Stimulated activated naive CD4-positive, alpha-beta T cell (primary cell): ENCODE data around the gene TSSC4.

Source experiments
- DNase-seq, 6 experiments: peaks; one replicate each; lab custom pipeline; 2025; lab: John Stamatoyannopoulos, UW

Gene TSSC4

DNA sequence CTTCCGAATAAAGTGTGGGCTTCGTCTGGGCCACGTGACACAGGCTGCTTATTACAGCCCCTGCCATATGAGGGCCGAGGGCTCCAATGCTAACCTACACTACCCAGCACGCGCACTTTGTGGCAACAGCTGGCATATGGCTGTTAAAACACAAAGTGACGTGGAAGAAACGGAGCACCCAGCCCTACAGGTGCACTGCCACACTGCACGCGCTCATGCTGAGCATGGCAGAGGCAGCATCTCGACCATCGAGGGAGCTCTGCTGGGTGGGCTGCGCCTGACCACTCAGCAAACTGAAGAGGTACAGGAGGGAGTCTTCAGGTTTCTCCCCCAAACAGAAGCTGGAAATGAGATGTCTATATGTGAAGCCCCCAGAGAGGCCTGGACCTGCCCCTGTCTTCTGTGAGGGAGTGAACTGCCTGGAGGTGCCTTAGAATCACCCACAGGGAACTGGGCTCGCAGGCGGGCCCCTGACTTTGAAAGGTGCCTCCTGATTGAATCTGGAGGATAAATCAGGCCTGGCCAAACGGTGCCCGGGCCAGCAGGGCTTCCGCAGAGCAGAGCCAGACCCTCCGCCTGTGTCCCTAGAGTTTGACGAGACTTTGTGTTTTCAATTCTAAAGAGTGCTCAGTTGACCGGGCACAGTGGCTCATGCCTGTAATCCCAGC is 18.3 kb downstream of the TSSC4 start:
- DNase-seq: no peak

GRCh38 chr11:2419638-2420501 is 19.3 kb downstream of the TSSC4 start:
- peak in 5 of 6 experiments; percentile 21 to 54 (median 48) for DNase-seq

GRCh38 chr11:2420502-2421225 is 20.1 kb downstream of the TSSC4 start:
- DNase-seq: peak; percentile 37 to 75 (median 62)

DNA sequence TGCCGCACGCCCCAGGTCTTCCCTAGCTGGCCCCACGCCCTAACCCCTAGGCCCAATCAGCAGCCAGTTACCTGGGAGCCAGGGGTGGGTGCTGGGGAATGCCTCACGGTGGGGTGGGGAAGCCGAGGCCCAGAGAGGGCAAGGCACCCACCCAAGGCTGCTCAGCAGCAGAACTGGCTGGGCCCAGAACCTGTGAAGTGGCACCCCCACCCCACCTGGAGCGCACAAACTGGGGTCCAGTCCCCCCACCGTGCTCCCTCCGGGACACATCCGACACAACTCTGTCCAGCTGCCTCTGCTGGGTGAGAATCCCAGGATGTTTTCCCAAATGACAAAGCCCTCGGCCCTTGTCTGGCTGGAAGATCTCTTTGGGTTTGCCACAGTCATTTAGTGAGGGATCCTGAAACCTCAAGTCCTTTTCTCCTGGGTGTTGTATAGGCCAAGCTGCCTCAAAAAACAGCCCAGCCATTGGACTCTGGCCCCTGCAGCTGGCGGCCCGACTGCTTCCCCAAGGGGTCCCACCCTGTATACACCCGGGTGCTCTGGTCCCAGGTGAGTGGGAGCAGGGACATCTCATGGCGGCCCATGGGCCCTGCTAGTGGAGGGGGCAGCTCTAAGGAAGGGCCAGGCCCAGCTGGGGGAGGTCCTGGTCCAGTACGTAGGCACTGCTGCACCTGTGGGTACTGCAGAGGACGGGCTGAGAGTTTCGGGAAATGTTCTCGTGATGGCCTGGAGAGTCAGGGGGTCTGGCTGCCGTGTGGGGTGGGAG is 20.9 kb downstream of the TSSC4 start:
- no peak for DNase-seq

- DNase-seq: no peak
These were observed 21.4 kb downstream of the TSSC4 start for GRCh38 chr11:2421996-2422395.

DNA sequence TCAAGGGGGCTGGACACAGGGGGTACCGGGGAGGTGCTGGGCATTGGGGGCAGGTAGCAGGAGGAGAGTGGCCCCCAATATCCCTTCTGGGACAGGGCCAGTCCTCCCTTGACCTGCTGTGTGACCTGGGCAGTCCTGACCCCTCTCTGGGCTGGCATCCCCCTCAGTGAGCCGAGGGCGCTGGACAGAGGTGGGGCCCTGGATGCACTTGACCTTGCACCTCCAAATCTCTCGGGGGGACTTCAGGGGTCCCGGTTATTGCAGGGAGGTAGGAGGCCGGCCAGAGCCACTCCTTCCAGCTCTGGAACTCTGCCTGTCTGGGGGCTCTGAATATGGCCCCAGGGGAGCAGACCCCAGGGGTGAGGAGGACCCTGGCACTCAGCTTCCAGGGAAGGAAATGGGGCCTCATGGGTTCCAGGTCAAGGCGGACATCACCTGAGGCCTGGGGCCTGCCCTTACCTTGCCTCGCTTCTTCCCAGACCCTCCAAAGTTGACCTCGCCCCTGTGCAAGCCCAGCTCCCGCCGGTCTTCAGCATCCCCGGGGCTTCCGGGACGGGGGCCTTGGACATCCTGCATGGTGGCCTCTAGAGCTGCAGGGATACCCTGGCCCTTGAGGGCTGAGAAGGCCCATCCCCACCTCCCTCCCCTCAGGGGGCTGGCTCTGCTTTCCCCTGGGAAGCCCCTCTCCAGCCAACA is 22.1 kb downstream of the TSSC4 start:
- no peak for DNase-seq

DNA sequence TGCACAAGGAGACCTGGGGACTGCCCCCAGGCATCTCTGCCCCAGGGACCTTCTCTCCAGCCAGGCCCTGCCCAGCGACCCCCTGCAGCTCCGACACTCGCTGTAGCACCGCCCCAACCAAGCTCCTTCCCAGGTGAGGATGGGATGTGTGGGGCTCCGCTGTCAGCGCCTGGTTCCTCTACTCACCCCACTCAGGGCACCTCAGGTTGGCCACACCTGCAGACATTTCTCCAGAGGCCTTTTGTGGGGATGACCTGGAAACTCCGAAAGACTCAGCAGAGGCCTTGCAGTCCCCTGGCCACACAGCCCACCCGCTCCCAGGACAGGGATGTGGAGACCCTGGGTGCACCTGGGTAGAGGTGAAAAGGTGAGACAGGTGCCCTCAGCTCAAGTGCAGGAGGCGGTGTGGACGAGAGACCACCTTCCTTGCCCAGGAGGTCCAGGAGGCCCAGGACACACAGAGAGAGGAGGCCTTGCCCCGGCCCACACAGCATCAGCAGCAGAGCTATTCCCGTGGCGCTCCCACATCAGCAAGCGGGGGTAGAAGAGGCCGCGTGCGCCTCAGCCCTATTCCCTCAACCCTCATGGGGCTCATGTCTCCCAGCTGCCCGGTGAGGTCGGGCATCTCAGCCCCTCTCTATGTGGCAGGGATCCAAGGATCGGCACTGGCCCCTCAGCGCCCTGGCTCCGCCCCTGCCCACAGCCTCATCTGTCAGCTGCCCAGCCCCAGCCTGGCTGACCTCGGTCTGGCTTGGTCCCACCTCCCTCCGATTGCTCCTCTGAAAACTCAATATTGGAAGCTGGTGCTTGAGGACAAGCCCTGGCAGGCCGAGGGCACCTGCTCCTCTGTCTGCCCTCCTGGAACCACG is 22.8 kb downstream of the TSSC4 start:
- no peak for DNase-seq

- DNase-seq: no peak
These were observed 24.4 kb downstream of the TSSC4 start for GRCh38 chr11:2424811-2425495.

DNA sequence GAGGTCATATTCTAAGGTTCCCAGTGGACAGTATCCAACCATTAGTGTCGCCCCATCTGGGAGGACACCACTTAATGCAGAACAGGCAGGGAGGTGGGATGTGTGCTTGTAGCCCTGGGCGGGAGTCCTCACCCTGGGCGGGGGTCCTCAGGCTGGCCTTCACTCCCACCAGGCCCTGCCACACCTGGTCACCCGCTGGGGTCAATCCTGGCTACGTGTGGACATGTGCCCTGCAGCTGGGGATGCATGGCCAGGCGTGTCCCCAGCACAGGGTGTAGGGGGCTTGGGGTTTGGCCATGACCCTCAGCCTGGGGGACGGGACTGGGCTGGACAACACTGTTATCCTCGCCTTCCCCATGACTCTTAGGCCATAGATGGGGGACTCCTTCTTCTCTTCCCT is 25.0 kb downstream of the TSSC4 start:
- no peak for DNase-seq

- DNase-seq: no peak
These were observed 25.7 kb downstream of the TSSC4 start for GRCh38 chr11:2426221-2426620.

GRCh38 chr11:2426826-2427521 is 26.4 kb downstream of the TSSC4 start:
- no peak for DNase-seq

- no peak for DNase-seq
These were observed 27.3 kb downstream of the TSSC4 start for GRCh38 chr11:2427721-2428321.

GRCh38 chr11:2428322-2428795 is 27.8 kb downstream of the TSSC4 start:
- peak; percentile 54 to 88 (median 83) for DNase-seq

- no peak for DNase-seq
These were observed 30.8 kb downstream of the TSSC4 start for GRCh38 chr11:2431395-2431794.

GRCh38 chr11:2432171-2432621 is 31.6 kb downstream of the TSSC4 start:
- no peak for DNase-seq

DNA sequence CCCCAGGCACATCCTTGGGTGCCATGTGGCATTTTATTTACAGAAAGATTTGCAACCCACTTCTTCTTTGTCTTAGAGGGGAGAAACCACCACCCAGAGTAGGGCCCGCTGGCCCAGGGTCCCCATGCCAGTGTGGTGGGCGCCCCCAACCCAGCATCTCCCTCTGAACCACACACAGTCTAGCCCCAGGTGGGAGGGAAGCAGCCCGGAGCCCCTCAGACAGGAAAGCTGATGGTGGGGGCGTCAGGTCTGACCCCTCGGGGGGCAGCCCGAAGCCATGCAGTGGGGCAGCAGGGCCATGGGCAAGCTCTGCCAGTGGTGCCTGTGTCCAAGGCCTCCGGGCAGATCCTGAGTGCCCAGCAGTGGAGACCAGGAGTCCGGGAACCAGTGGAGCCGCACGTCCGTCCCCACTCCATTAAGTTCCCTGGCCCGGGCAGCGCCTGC is 32.1 kb downstream of the TSSC4 start:
- no peak for DNase-seq

DNA sequence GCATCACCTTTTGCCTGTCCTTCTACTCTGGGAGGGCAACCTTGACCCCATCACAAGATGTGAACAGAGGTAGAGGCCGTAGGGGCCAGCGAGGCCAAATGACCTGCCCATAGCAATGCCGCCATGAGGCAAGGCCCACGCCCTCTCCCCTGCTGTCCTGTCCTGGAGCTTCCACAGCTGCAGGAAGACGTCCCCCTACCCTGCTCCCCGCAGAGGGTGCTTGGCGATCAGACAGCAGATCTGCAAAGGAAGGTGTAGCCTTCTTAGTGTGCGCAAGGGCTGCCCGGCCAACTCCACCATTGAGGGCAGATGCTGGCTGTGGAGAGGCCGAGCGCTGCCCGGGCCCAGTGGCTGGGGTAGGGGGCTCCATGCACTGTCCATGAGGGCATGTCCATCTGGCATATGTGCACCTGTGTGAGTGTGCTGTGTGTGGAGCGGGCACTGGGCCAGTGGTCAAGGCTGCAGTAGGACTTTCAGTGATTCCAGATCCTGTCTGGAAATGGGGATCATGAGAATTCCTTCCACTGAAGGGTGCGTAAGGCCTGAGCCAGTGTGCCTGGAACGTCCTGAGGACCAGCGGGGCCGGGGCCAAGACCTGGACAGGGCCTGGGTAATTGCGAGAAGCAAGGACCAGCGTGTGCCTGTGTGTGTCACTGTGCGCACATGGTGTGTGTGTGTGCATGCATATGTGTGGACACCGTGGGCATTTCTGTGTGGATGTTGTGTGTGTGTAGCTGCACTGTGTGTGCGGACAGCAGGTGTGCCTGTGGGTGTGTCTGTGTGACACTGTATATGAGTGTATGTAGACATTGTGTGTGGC is 32.8 kb downstream of the TSSC4 start:
- DNase-seq: no peak
